ENCODE data around the gene FRAT2.

The FRAT2 gene

DNA sequence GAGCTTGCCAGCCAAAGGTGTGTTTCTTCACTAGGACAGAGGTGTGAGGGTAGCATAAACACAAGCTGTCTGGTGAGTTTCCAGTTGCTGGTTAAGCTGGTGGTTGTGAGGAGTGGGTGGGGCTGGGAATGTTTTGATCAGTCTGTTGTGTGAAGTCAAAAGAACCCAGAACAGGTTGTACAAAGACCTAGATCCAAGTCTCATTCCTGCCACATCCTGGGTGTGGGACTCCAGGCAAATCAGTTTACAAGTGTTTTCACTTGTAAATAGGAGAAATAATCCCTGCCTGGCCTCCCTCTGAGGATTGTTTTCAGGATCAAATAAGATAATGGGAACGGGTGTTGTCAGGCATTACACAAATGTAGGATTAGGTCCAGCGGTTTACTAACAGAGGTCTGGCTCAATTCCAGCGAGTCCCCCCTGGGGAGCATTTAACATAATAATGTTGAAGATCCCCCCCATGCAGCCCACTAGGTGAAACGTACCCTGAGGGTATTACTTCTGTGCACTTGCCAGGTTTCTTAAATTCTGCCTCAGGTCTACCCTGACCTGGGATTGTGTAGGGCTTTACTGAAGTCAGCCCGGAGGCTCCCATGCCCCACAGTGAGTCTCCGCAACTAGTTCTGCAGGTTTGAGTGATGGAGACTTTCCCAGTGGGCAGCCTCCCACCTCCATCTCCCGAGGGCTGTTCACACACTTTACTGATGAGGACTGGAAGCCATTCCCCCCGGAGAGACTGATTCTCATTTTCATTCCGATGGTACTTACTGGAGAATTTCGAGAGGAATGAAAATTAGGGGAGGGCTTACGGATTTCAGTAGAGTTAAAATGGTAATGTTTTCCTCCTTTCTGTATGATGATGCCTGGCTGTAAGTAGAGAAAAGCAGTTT is 2.7 kb upstream of the FRAT2 start:
- no peak overlapping the region for H3K4me3 Mint-ChIP-seq
- H3K27ac Mint-ChIP-seq = no peak overlapping the region
- no peak for DNase-seq (ENCODE audit: low spot score in 2 of 2)
- no peaks in the 10 kb centered on the region for H3K9me3 Mint-ChIP-seq
- no peak for ATAC-seq
- peaks cover 16% of the 10 kb centered on the region for H3K4me1 Mint-ChIP-seq
- H3K36me3 Mint-ChIP-seq = peaks cover 9% of the 10 kb centered on the region

DNA sequence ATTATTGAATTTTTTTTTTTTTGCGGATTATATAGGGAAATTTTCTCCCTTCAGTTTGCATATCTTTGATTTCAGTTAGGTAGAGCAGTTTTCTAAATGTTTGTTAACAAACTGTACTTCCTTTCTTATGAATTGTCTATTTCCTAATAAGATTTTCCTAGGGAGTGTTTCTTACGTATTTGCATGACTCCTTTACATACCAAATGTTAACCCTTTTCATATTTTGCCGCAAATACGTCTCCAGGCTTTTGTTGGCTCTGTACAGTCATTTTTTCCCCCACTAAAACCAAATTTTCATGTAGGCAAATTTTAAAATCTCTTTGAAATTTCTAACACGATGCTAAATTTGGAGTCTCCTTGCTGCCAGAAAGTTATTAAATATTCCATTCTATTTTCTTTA is 1.9 kb upstream of the FRAT2 start:
- H3K4me1 Mint-ChIP-seq = peaks cover 22% of the 10 kb centered on the region
- DNase-seq (ENCODE audit: low spot score in 2 of 2) (no peak), ATAC-seq (no peak)
- peaks cover 12% of the 10 kb centered on the region for H3K36me3 Mint-ChIP-seq
- H3K27ac Mint-ChIP-seq = no peak overlapping the region
- H3K9me3 Mint-ChIP-seq = no peaks in the 10 kb centered on the region
- H3K4me3 Mint-ChIP-seq = no peak overlapping the region

DNA sequence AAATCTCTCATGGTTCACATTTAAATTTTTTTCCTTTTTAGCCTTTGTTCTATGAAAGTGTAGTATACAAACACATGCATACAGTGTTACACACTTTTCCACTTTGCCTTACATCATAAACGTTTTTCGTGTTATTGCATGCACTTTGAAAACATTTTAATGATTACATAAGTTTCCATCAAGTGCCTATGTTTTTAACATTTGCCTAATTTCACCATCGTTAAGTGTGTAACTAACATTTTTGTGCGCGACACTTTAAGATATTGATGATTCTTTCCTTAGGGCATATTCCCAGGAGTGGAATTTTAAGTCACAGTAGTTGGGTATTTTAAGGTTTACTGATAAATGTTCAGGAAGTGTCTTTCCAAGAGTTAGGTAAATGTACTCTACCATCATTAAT is 1.5 kb upstream of the FRAT2 start:
- peaks cover 27% of the 10 kb centered on the region for H3K4me1 Mint-ChIP-seq
- no peak overlapping the region for H3K27ac Mint-ChIP-seq
- H3K4me3 Mint-ChIP-seq = peak overlapping the region; percentile 91
- no peak for DNase-seq (ENCODE audit: low spot score in 2 of 2)
- H3K9me3 Mint-ChIP-seq = no peaks in the 10 kb centered on the region
- peaks cover 15% of the 10 kb centered on the region for H3K36me3 Mint-ChIP-seq
- no peak for ATAC-seq

DNA sequence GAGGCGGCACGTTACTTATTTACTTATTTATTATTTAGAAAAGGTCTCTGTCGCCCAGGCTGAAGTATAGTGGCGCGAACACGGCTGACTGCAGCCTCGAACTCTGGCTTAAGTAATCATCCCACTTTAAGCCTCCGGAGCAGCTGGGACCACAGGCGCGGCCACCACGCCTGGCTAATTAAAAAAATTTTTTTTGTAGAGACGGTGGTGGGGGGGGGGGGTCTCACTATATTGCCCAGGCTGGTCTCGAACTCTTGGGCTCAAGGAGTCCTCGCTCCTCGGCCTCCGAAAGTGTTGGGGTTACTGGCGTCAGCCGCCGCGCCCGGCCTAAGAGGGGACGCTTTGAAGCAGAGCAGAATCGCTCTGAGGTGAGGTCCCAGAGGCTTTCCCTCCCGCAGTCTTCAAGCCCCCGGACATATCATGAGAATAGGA is 675 bp upstream of the FRAT2 start:
- H3K4me3 Mint-ChIP-seq = peak overlapping the region; percentile 91
- DNase-seq (ENCODE audit: low spot score in 2 of 2) (no peak), ATAC-seq (no peak)
- H3K36me3 Mint-ChIP-seq = peaks cover 16% of the 10 kb centered on the region
- H3K9me3 Mint-ChIP-seq = no peaks in the 10 kb centered on the region
- peaks cover 30% of the 10 kb centered on the region for H3K4me1 Mint-ChIP-seq
- H3K27ac Mint-ChIP-seq = peak overlapping the region; percentile 87

DNA sequence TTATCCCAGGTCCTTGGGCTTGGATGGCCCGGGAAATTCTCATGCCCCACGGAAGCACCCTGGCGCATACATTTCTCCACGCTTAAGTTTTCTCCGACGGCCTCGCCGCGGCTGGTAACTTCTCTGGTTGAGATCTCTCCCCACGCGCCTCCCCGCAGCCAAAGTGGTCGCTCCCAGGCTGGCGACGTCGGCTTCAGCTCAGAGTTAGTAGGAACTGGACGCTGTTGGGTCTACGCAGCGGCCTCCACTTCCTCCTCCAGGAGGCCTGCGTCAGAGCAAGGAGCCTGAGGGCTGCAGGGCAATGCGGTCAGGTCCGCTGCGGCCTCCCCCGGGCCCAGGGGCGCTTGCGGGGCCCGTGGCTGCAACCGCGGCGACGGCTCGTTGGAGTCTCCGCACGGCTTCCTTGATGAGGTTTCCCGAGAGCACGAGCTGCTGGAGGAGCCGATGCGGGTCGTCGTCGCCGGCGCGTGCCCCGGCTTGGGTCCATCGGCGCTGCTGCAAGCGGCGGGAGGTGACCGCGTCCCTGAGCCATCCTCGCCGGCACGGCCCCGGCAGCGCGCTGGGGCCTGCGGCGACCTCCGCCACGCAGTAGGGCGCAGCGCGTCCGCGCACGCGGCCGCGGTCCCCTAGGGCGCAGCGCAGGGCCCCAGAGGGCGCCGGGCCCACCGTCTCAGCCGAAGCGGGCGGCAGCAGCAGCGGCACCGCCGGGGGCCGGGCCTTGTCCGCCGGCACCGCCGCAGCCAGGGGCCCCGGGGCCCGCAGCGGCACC is 744 bp downstream of the FRAT2 start:
- H3K4me1 Mint-ChIP-seq = peaks cover 37% of the 10 kb centered on the region

DNA sequence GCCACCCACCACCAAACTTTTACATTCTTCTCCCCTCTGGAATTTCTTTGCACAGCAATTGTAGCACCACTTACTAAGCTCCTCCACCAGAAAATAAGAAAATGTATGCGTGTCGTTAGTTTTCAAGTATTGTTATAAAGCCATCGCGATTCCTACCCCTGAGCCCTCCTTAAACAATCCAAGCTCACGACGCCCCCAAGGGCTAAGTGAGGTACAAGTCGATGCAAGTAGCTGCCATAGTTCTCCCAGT is 1.3 kb downstream of the FRAT2 start:
- Mint-ChIP-seq H3K27ac (peak overlapping the region; percentile 94), H3K9me3 (no peaks in the 10 kb centered on the region)
- ATAC-seq = no peak

More for the DNA sequence above, 744 bp downstream of the FRAT2 start:
- Mint-ChIP-seq H3K9me3 (no peaks in the 10 kb centered on the region), H3K27ac (peak overlapping the region; percentile 94), H3K36me3 (peaks cover 31% of the 10 kb centered on the region), H3K4me3 (peak overlapping the region; percentile 91)
- DNase-seq (ENCODE audit: low spot score in 2 of 2) (peak; percentile 16 to 73), ATAC-seq (peak; percentile 57)

DNA sequence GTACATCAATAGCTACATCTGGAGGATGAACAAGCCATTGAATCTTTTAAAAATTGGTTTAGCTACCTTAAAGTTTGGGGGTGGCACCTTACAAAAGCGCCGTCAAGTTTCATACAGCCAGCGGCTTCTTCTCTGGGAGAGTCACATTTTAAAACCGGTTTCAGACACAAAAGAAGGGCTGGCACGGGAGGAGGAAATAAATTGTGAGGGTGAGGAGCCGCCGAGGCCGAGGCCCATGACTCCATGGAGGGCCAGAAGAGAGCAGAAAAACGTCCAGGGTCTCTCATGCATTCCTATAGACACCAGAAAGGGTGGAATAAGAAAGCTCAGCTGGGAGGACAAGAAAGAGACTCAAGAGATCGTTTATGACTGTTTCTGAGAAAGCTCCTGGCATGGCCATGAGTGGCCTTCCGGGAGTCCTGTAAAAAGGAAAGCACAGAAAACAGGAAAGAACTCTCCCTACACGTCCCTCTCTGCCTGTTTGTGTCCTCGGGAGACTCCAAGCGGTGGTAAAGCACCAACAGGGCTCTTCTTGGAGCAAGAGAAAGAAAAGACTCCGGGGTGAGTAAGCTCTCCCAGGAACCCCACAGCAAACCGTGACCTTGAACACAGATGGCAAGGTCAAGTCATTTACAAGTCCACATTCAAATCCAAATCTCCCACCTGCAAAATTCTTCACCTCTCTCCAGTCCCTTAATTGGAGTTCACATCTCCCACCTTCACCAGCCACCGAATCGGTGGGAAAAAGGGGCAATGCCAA is 1.8 kb downstream of the FRAT2 start:
- H3K4me3 Mint-ChIP-seq = peak overlapping the region; percentile 91
- DNase-seq (ENCODE audit: low spot score in 2 of 2) = no peak

More for the DNA sequence above, 1.3 kb downstream of the FRAT2 start:
- DNase-seq (ENCODE audit: low spot score in 2 of 2) = no peak
- H3K4me1 Mint-ChIP-seq = peaks cover 37% of the 10 kb centered on the region
- peak overlapping the region; percentile 91 for H3K4me3 Mint-ChIP-seq
- peaks cover 32% of the 10 kb centered on the region for H3K36me3 Mint-ChIP-seq

DNA sequence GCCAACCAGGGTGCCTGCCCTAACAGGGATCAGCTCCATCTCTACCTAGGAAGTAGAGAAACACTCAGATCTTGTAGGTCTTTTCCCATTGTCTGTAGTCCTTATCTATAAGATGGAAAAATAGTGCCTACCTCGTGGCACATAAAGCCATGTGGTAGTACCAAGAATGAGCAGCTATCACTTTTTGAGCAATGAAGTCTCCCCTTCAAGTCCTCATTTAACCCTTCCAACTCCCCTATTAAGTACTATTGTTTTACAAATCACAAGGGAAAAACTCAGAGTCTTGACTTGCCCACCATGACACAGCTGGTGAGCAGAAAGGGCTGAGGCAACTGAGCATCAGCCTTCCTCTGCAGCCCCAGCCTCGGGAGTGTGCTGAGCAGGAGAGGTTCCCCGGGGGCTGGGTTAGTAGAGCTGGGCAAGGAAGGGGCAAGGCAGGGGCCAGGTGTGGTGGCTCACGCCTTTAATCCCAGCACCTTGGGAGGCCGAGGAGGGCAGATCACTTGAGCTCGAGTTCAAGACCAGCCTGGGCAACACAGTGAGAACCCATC is 3.3 kb downstream of the FRAT2 start:
- Mint-ChIP-seq H3K36me3 (peaks cover 32% of the 10 kb centered on the region), H3K4me3 (peak overlapping the region; percentile 91), H3K4me1 (peaks cover 53% of the 10 kb centered on the region), H3K9me3 (no peaks in the 10 kb centered on the region), H3K27ac (peak overlapping the region; percentile 41)
- no peak for ATAC-seq
- DNase-seq (ENCODE audit: low spot score in 2 of 2) = no peak

More for the DNA sequence above, 1.8 kb downstream of the FRAT2 start:
- Mint-ChIP-seq H3K36me3 (peaks cover 32% of the 10 kb centered on the region), H3K9me3 (no peaks in the 10 kb centered on the region), H3K27ac (peak overlapping the region; percentile 94), H3K4me1 (peaks cover 42% of the 10 kb centered on the region)
- no peak for ATAC-seq

DNA sequence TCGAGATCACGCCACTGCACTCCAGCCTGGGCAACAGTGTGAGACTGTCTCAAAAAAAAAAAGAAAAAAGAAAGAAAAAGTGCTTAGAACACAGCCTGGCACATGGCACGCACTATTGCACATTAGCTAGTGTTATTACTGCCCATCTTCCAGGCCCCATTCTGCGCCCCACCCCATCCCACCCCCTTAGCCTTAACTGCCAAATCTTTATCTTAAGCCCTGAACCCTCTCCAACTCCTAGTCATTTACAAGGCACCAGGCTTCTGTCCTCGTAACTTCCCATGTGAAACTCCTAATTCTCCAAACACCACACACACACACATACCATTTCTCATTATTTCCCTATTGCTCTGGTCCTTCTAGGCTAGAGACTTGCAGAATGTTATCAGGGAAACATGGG is 4.8 kb downstream of the FRAT2 start:
- Mint-ChIP-seq H3K36me3 (peaks cover 32% of the 10 kb centered on the region), H3K4me3 (no peak overlapping the region), H3K9me3 (no peaks in the 10 kb centered on the region), H3K27ac (peak overlapping the region; percentile 1), H3K4me1 (peaks cover 53% of the 10 kb centered on the region)
- no peak for ATAC-seq
- DNase-seq (ENCODE audit: low spot score in 2 of 2) = no peak

DNA sequence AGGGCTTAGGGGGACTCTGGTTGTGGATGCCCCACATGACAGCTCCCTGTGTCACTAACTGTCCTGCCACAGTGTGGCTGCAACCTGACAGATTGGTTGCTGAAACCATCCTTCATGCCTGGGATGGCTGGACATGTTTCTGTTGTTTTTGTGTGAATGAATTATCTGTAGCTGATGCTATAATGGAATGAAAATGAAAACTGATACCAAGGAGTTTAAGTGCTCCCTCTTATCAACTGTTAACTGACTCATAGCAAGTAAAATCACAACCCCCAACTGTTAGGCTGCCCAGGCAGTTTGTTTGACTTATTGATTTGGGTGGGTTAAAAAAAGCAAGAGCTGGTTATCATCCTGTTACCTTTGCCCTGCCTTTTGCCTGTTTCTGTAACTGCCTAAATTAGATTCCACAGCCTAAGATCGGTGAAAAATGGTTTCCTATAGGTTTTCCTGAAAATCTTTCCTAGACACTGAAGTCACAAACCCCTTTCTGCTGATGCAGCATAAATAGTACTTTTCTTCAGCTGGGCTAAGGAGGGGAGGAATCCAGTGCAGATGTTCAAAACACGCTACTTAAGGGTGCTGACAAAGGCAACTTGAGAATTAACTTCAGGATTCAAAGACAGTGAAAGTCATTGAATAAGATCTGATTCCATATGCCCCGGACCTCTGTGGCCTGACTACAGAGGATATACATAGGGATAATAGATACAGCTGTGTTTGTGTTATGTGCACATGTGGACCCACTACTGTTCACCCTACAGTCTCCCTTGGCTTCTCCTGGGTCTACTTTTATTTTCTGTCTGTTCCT is 5.7 kb downstream of the FRAT2 start:
- Mint-ChIP-seq H3K9me3 (no peaks in the 10 kb centered on the region), H3K4me1 (peaks cover 53% of the 10 kb centered on the region), H3K4me3 (no peak overlapping the region), H3K36me3 (peaks cover 32% of the 10 kb centered on the region), H3K27ac (no peak overlapping the region)
- peak; percentile 61 for ATAC-seq
- DNase-seq (ENCODE audit: low spot score in 2 of 2) = no peak

DNA sequence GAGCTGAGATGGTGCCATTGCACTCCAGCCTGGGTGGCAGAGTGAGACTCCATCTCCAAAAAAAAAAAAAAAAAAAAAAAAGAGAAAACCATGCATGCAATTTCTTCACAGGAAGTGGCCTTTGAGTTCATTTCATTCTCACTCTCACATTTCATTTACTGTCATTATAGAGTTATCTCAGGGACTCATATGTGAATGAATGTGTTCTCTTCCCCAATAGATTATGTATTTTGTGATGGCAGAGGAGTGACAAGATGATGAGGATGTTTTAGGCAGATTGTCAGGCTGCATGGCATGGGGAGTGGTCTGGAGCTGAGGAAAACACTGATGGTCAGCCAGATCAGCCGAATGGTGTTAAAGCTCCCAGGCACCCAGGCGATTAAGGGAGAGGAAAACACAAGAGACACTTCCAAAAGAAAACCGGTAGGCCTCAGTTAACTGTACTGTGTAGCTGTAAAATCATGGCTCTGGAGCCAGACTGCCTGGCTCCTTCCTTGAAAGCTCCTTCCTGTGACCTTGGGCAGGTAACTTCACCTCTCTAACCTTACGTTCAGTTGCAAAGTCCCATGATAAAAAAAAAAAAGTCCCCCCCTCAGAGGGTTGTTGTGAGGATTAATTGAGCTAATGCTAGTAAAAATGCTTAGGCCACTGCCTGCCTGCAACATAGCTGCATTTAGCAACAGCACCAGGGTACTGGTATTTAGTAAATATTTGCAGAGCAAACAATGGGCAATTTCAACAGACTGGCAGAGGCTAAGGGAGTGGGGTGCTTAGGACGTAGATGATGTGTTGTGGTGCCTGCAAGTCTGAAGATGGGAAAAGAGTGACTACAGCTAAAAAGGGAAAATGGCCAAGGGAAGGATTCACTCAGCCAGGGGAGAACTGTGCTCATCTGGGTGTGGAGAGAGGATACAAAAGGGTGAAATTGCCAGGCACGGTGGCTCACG is 6.9 kb downstream of the FRAT2 start:
- peak; percentile 62 for ATAC-seq

DNA sequence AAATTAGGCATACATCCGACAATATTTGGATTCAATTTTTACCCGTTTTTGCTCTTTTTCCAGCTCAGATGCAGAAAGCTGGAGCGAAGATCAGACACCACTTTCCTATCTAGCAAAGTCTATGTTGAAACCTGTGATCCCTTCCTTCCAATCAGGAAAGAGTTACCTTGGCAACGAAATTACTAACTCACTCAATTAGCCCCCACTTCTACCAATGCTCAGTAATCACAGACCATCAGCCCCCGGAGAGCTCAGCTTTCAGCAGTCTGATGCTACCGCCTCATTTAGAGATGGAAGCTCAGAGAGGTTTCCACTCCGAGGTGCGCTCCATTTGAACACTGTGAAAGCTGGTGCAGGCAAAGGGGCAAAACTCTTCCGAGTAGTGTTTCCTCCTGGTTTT is 8.8 kb downstream of the FRAT2 start:
- ATAC-seq (no peak), DNase-seq (ENCODE audit: low spot score in 2 of 2) (no peak)
- Mint-ChIP-seq H3K4me1 (peaks cover 37% of the 10 kb centered on the region), H3K9me3 (no peaks in the 10 kb centered on the region), H3K4me3 (no peak overlapping the region), H3K36me3 (peaks cover 17% of the 10 kb centered on the region), H3K27ac (no peak overlapping the region)

More for the DNA sequence above, 6.9 kb downstream of the FRAT2 start:
- no peak overlapping the region for H3K27ac Mint-ChIP-seq
- H3K9me3 Mint-ChIP-seq = no peaks in the 10 kb centered on the region
- peaks cover 22% of the 10 kb centered on the region for H3K36me3 Mint-ChIP-seq
- H3K4me1 Mint-ChIP-seq = peaks cover 42% of the 10 kb centered on the region
- no peak for DNase-seq (ENCODE audit: low spot score in 2 of 2)
- H3K4me3 Mint-ChIP-seq = no peak overlapping the region

DNA sequence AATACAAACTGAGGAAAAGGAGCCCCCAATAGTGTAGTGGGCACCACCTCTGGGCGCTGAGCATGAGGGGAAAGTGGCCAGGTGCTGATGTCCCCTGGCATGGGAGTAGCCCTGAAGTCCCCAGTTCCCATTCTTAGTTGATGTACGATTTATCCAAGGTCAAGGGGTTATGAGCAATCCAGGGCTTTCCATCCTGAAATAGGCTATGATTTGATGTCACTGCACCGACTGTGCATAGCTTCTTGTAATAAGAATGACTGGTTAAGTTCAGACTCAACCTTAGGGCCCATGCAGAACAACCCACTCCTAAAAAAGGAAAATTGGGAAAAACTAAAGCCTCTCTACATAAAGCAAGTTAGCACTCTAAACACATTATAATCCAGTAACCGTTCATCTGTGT is 11.0 kb downstream of the FRAT2 start:
- ATAC-seq = no peak
- no peak for DNase-seq (ENCODE audit: low spot score in 2 of 2)
- peaks cover 40% of the 10 kb centered on the region for H3K4me1 Mint-ChIP-seq
- H3K9me3 Mint-ChIP-seq = no peaks in the 10 kb centered on the region
- H3K27ac Mint-ChIP-seq = no peak overlapping the region
- peaks cover 14% of the 10 kb centered on the region for H3K36me3 Mint-ChIP-seq
- no peak overlapping the region for H3K4me3 Mint-ChIP-seq

DNA sequence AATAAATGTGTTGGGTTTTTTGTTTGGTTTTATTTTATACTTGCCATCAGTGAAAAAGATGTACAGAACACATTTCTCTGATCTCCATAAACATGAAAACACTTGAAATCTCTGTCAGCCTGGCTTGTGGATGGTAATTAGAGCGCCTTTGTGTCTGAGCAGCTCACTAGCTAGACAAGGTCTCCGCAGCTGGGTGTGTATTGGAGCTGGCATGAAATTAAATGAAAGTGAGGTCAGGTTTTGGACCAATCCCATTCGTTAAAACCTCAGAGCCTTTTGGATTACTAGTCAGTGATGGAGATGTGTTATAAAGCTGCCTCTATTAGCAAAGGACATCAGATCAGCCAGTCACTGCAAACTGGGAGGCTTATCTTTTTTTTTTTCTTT is 12.7 kb downstream of the FRAT2 start:
- Mint-ChIP-seq H3K9me3 (no peaks in the 10 kb centered on the region), H3K27ac (no peak overlapping the region), H3K4me1 (peaks cover 28% of the 10 kb centered on the region), H3K36me3 (peaks cover 14% of the 10 kb centered on the region), H3K4me3 (peak overlapping the region; percentile 91)
- DNase-seq (ENCODE audit: low spot score in 2 of 2) (no peak), ATAC-seq (no peak)
